Hepatocyte (in vitro differentiated cells): ENCODE measurements around the gene RPH3AL.

Source experiments
- EZH2phosphoT487 ChIP-seq: fragments of 200-600 bp; sonication (generic); IDR thresholded peaks from one replicate; pipeline ENCODE4 v1.6.1; 2018; ENCODE audit warnings: antibody characterized with exemption, mild to moderate bottlenecking, low read depth, moderate library complexity; ENCODE audit not compliant: unreplicated experiment, severe bottlenecking
- TF ChIP-seq, protein P1 (sequence below): fragments of 200-600 bp; sonication (generic); IDR thresholded peaks from 2 replicates; pipeline ENCODE4 v1.5.1; 2016; ENCODE audit warnings: antibody characterized with exemption, mild to moderate bottlenecking; ENCODE audit not compliant: poor library complexity

- TF ChIP-seq, protein P1, sequence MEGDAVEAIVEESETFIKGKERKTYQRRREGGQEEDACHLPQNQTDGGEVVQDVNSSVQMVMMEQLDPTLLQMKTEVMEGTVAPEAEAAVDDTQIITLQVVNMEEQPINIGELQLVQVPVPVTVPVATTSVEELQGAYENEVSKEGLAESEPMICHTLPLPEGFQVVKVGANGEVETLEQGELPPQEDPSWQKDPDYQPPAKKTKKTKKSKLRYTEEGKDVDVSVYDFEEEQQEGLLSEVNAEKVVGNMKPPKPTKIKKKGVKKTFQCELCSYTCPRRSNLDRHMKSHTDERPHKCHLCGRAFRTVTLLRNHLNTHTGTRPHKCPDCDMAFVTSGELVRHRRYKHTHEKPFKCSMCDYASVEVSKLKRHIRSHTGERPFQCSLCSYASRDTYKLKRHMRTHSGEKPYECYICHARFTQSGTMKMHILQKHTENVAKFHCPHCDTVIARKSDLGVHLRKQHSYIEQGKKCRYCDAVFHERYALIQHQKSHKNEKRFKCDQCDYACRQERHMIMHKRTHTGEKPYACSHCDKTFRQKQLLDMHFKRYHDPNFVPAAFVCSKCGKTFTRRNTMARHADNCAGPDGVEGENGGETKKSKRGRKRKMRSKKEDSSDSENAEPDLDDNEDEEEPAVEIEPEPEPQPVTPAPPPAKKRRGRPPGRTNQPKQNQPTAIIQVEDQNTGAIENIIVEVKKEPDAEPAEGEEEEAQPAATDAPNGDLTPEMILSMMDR = no peak
- TF ChIP-seq EZH2phosphoT487 = no peak
These were observed 189.9 kb downstream of the RPH3AL start for GRCh38 chr17:162689-163088.
